Activated CD4-positive, alpha-beta T cell treated with anti-CD3 and anti-CD28 coated beads for 36 hours (primary cell): ENCODE measurements around the gene PCP2. TPM values are rescaled to one million over a fixed set of nuclear protein-coding genes. Genes with fewer than 3 reads are reported as not detected.

Experiments used
- ATAC-seq: fragments of 200-7000 bp; cut with Tn5 transposase; one replicate; pipeline ENCODE4 v1.10.0; 2021; ENCODE audit warnings: mild to moderate bottlenecking, moderate library complexity
- CTCF ChIA-PET: fragments of 350-600 bp; sonication (Branson Sonifier 250); formaldehyde crosslinking; loops from one replicate; lab custom pipeline; 2021; ENCODE audit warnings: antibody characterized with exemption; lab: Charles Lee
- POLR2A ChIA-PET: fragments of 350-600 bp; sonication (Branson Sonifier 250); formaldehyde crosslinking; loops from one replicate; lab custom pipeline; 2021; ENCODE audit warnings: antibody characterized with exemption, inconsistent platforms; lab: Charles Lee
- DNase-seq: peaks from one replicate; pipeline ENCODE4 v3.0.0-alpha.2; 2020
- H3K27ac Mint-ChIP-seq: one replicate; pipeline ENCODE4 v1.8.0; 2021; ENCODE audit warnings: mixed read lengths
- H3K27me3 Mint-ChIP-seq: one replicate; pipeline ENCODE4 v1.8.0; 2021; ENCODE audit warnings: mixed read lengths
- H3K36me3 Mint-ChIP-seq: one replicate; pipeline ENCODE4 v1.8.0; 2021; ENCODE audit warnings: low read depth, mixed read lengths
- H3K4me1 Mint-ChIP-seq: one replicate; pipeline ENCODE4 v1.8.0; 2021; ENCODE audit warnings: mixed read lengths
- H3K4me3 Mint-ChIP-seq: one replicate; pipeline ENCODE4 v1.8.0; 2021; ENCODE audit warnings: mild to moderate bottlenecking, moderate library complexity, mixed read lengths
- H3K9me3 Mint-ChIP-seq: one replicate; pipeline ENCODE4 v1.8.0; 2021; ENCODE audit warnings: low read depth, mixed read lengths
- intact Hi-C, 2 experiments: fragments of 100-400 bp; cut with DNase I in 1 of 2; cut with micrococcal nuclease in 1 of 2; formaldehyde crosslinking; loops; one replicate each; pipeline versions ENCODE4 v1.14.2 to v1.15.1; 2022 to 2024; cut with DNase I, micrococcal nuclease
- total RNA-seq, 2 experiments: library from RNA; stranded (reverse); gene quantifications; one replicate each; pipeline ENCODE4 v1.2.3, GENCODE V29; 2021

Gene PCP2
- total RNA-seq, 2 experiments from 2014 or later: 1.7 to 1.8 TPM

DNA sequence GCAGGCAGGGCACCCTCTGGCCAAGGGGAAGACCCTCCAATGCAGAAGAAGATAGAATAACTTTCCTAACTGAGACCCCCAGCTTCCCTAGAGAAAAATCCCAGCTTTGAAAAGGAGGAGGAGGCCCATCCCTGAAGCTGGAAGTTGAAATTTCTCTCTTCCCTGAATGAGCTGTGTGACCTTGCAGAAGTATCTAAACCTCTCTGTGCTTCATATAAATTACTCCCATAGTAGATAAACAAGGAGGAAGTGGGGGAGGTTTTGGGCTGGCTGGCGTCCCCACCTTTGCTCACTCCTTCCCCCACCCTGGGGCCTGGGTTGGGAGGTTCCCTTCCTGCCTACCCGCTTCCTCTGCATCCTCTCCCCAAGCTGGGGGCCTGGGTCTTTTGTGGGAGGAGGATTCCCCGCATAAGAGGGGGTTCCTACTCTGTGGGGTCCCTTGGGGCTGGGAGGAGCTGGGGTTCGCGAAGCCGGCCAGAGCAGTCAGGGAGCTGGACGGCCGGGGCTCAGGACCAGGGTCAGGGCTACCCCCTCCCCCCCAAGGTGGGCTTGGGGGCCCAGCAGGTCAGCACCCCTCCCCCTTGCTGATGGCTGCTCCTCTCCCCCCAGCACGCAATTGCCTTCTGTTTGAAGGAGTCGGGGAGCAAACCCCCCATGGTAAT, 26.2 kb downstream of the PCP2 start:
- DNase-seq (no peak), ATAC-seq (no peak)
- no peak overlapping the region for H3K4me3 Mint-ChIP-seq
- intact Hi-C loops: no loop called here
- H3K27ac Mint-ChIP-seq: no peak overlapping the region
- H3K27me3 Mint-ChIP-seq: peaks cover 4% of the 10 kb centered on the region
- no peaks in the 10 kb centered on the region for H3K36me3 Mint-ChIP-seq
- no peaks in the 10 kb centered on the region for H3K9me3 Mint-ChIP-seq
- POLR2A ChIA-PET: no interaction called here
- CTCF ChIA-PET: interaction anchor here (0.6 to 0.8 kb wide), 2 partner anchors 10 to 62 kb away, joined by 3 to 4 read pairs; no protein-coding TSS in a partner anchor
- H3K4me1 Mint-ChIP-seq: no peaks in the 10 kb centered on the region

DNA sequence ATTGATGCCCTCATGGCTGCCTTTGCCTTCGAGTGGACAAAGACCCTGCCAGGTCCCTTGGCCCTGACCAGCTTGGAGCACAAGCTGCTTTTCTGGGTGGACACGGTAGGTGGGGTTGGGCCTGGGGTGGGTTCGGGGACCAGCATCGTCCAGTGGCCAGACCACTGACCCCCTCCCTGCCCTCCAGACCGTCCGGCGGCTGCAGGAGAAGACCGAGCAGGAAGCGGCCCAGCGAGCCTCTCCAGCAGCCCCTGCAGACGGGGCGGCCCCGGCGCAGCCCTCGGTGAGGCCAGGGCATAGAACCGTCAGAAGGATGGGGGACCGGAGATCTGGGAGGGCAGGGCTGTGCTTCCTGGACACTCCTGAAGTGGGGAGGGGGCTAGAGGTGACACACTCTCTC, 27.2 kb downstream of the PCP2 start:
- CTCF ChIA-PET: interaction anchor here (1.8 to 1.9 kb wide), 2 partner anchors 38 to 194 kb away, joined by 7 to 14 read pairs; no protein-coding TSS in a partner anchor
- Mint-ChIP-seq H3K9me3 (no peaks in the 10 kb centered on the region), H3K27me3 (peaks cover 8% of the 10 kb centered on the region), H3K4me1 (no peaks in the 10 kb centered on the region), H3K27ac (no peak overlapping the region), H3K36me3 (no peaks in the 10 kb centered on the region), H3K4me3 (no peak overlapping the region)
- POLR2A ChIA-PET: no interaction called here
- intact Hi-C loops: no loop called here
- DNase-seq (no peak), ATAC-seq (no peak)

DNA sequence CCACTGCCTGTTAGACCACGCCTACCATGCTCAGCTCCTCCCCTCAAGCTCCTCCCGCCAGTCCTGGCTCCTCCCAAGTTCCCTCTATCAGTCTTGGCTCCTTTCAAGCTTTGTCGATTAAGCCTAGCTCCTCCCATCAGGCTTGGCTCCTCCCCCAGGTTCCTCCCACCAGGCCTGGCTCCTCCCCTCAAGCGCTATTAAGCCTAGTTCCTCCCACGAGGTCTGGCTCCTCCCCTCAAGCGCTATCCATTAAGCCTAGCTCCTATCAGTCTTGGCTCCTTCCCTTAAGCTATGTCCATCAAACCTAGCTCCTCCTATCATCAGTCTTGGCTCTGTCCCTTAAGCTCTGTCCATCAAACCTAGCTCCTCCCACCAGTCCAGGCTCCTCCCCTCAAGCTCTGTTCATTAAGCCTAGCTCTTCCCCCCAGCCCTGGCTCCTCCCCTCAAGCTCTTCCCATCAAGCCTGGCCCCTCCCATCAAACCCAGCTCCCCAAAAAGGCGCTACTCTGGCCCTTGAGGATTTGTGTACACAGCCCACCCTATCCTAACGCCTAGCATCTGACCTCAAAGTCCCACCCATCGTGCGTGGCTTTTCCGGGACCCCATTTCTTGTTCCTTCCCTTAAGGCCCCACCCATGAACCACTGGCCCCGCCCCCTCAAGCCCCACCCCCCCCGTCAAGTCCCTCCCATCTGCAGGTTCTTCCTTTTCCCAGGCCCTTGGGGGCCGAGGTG, 27.9 kb downstream of the PCP2 start:
- POLR2A ChIA-PET: interaction anchor here (0.6 to 1.0 kb wide), 2 partner anchors 25 to 1205 kb away, joined by 5 read pairs; no protein-coding TSS in a partner anchor
- Mint-ChIP-seq H3K27ac (no peak overlapping the region), H3K4me1 (no peaks in the 10 kb centered on the region), H3K36me3 (no peaks in the 10 kb centered on the region), H3K27me3 (peaks cover 8% of the 10 kb centered on the region), H3K9me3 (no peaks in the 10 kb centered on the region), H3K4me3 (no peak overlapping the region)
- ATAC-seq (peak; percentile 82), DNase-seq (peak; percentile 66)
- intact Hi-C loops: no loop called here
- CTCF ChIA-PET: interaction anchor here (1.1 to 1.9 kb wide), 3 partner anchors 13 to 194 kb away, joined by 3 to 14 read pairs (median 7); no protein-coding TSS in a partner anchor

DNA sequence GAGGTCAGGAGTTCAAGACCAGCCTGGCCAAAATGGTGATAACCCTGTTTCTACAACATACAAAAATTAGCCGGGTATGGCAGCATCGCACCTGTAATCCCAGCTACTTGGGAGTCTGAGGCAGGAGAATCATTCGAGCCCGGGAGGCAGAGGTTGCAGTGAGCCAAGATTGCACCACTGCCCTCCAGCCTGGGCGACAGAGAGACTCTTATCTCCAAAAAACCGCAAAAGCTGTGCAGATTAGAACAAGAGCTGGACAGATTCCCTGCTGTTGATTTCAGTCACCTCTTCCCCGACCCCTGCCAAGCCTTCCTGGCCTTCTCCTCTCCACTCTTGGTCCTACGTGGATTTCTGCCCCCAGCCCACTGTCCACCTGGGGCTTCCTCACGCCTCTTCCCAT, 29.6 kb downstream of the PCP2 start:
- H3K27me3 Mint-ChIP-seq: peaks cover 8% of the 10 kb centered on the region
- POLR2A ChIA-PET: interaction anchor here (0.6 kb wide), 1 partner anchor 49 kb away, joined by 6 read pairs; no protein-coding TSS in a partner anchor
- intact Hi-C loops: no loop called here
- CTCF ChIA-PET: interaction anchor here (0.7 kb wide), 1 partner anchor 123 kb away, joined by 3 read pairs; no protein-coding TSS in a partner anchor
- no peak for DNase-seq
- no peak for ATAC-seq
- H3K9me3 Mint-ChIP-seq: no peaks in the 10 kb centered on the region
- H3K4me3 Mint-ChIP-seq: no peak overlapping the region
- H3K36me3 Mint-ChIP-seq: no peaks in the 10 kb centered on the region
- no peak overlapping the region for H3K27ac Mint-ChIP-seq
- H3K4me1 Mint-ChIP-seq: no peaks in the 10 kb centered on the region

DNA sequence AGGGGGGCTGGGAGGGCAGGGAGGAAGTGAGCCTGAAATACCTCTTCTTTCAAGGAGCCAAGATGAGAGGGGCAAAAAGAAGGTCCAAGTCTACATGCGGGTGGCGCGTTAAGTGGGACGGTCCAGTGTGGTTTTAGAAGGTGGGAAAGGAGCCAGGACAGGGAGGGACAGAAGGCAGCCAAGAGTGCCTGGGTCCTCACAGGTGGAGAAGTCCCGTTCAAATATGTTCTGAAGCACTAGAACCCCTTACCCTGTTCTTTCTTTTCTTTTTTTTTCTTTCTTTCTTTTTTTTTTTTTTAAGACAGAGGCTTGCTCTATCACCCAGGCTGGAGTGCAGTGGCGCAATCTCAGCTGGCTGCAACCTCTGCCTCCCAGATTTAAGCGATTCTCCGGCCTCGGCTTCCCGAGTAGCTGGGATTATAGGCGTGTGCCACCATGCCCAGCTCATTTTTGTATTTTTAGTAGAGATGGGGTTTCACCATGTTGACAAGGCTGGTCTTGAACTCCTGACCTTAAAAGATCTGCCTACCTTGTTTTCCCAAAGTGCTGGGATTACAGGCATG, 30.5 kb downstream of the PCP2 start:
- ChIA-PET POLR2A (no interaction called here), CTCF (no interaction called here)
- intact Hi-C loops: no loop called here
- Mint-ChIP-seq H3K4me1 (no peaks in the 10 kb centered on the region), H3K4me3 (no peak overlapping the region), H3K9me3 (no peaks in the 10 kb centered on the region), H3K27ac (no peak overlapping the region), H3K36me3 (no peaks in the 10 kb centered on the region), H3K27me3 (peaks cover 16% of the 10 kb centered on the region)
- ATAC-seq: no peak
- DNase-seq: no peak

DNA sequence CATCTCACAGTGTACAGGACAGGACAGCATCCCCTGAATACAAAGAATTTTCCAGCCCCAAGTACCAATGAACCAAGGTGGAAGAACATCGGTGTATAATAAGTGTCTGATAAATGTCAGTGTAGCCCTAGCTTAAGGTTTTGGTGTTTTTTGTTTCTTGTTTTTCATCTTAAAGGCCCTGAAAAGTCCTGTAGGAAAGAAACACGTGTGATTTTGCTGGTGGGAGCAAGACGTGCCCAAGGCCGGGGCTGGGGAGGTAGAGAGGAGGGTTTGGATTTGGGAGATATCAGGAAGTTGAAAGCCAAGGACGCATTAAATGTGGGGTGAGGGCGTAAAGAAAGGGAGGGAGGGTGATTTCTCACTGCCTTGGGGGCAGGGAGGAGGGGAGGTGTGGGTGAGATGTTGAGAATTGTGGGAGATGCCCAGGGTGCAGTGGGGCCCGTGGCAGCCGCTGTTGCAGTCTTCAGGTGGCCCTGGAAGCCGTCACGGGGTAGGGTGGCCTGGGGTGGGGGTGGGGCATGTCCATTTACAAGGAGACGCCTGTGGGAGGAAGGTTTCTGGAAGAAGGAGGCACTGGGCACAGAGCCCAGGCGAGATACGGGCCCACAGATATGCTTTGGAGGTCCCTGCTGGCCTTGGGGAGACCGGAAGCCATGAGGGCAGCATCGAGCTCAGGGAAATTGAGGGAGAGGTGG, 31.1 kb downstream of the PCP2 start:
- ChIA-PET POLR2A (no interaction called here), CTCF (no interaction called here)
- no peak for ATAC-seq
- intact Hi-C loops: no loop called here
- H3K36me3 Mint-ChIP-seq: no peaks in the 10 kb centered on the region
- H3K27me3 Mint-ChIP-seq: peaks cover 22% of the 10 kb centered on the region
- no peak overlapping the region for H3K4me3 Mint-ChIP-seq
- H3K4me1 Mint-ChIP-seq: no peaks in the 10 kb centered on the region
- no peak overlapping the region for H3K27ac Mint-ChIP-seq
- H3K9me3 Mint-ChIP-seq: no peaks in the 10 kb centered on the region
- no peak for DNase-seq

DNA sequence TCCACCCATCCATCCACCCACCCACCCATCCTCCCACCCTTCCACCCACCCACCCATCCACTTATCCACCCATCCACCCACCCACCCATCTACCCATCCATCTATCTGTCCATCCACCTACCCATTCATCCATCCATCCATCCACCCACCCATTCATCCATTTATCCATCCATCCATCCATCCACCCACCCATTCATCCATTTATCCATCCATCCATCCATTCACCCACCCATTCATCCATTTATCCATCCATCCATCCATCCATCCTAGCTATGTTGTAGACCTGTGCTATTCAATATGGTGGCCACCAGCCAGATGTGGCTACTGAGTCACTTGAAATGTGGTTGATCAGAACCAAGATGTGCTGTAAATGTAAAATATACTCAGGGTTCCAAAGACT, 32.8 kb downstream of the PCP2 start:
- no peaks in the 10 kb centered on the region for H3K36me3 Mint-ChIP-seq
- H3K9me3 Mint-ChIP-seq: no peaks in the 10 kb centered on the region
- no peaks in the 10 kb centered on the region for H3K4me1 Mint-ChIP-seq
- no peak for ATAC-seq
- ChIA-PET CTCF (no interaction called here), POLR2A (no interaction called here)
- H3K27ac Mint-ChIP-seq: no peak overlapping the region
- H3K4me3 Mint-ChIP-seq: no peak overlapping the region
- intact Hi-C loops: no loop called here
- peaks cover 27% of the 10 kb centered on the region for H3K27me3 Mint-ChIP-seq
- no peak for DNase-seq

DNA sequence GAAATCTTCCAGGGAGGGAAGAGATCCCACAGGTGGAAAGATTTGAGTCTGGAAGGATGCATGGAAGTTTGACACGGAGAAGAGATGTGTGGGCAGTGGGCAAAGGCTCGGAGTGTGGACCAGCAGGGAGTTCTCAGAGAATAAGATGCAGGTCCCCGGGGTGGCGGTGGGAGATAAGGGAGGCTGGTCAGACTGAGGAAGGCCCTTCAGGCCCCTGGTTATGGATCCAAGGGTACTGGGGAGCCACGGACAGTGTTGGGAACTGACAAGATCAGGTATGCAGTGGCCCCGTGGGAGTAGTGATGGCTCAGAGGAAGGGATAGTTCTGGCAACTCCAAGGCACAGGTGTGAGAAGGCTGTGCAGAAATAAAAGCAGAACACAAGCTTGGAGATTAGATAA, 35.3 kb downstream of the PCP2 start:
- Mint-ChIP-seq H3K27ac (no peak overlapping the region), H3K4me3 (no peak overlapping the region), H3K27me3 (peaks cover 38% of the 10 kb centered on the region), H3K4me1 (peaks cover 3% of the 10 kb centered on the region), H3K9me3 (no peaks in the 10 kb centered on the region), H3K36me3 (no peaks in the 10 kb centered on the region)
- DNase-seq (no peak), ATAC-seq (no peak)
- CTCF ChIA-PET: interaction anchor here (0.9 to 1.3 kb wide), 2 partner anchors 30 to 83 kb away, joined by 3 to 4 read pairs; partner anchors contain the start of gene TRAPPC5
- POLR2A ChIA-PET: no interaction called here
- intact Hi-C loops: no loop called here

DNA sequence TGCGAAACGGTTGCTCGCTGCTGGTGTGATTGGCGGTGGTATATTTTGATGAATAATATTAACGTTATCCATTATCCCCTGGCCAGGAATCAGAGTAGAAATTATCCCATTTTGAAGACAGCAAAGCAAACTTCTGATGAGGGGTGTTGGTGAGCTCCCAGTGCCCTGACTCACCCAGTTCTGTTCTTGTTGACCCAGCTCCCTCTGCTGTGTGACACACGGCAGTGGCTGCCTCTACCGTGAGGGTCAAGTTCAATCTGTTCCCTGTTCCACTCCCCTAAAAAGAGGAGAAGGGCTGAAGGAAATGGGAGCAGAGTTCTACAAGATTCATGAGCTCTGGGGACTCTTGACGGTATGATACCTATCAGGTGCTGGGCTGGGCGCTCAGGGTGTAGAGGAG, 35.8 kb downstream of the PCP2 start:
- H3K27me3 Mint-ChIP-seq: peaks cover 38% of the 10 kb centered on the region
- ChIA-PET CTCF (interaction anchor here (0.9 to 1.4 kb wide), 4 partner anchors 9 to 83 kb away, joined by 3 to 4 read pairs (median 4); partner anchors contain the start of gene TRAPPC5), POLR2A (no interaction called here)
- ATAC-seq (no peak), DNase-seq (no peak)
- H3K27ac Mint-ChIP-seq: no peak overlapping the region
- intact Hi-C loops: no loop called here
- no peaks in the 10 kb centered on the region for H3K9me3 Mint-ChIP-seq
- no peak overlapping the region for H3K4me3 Mint-ChIP-seq
- no peaks in the 10 kb centered on the region for H3K36me3 Mint-ChIP-seq
- peaks cover 3% of the 10 kb centered on the region for H3K4me1 Mint-ChIP-seq

DNA sequence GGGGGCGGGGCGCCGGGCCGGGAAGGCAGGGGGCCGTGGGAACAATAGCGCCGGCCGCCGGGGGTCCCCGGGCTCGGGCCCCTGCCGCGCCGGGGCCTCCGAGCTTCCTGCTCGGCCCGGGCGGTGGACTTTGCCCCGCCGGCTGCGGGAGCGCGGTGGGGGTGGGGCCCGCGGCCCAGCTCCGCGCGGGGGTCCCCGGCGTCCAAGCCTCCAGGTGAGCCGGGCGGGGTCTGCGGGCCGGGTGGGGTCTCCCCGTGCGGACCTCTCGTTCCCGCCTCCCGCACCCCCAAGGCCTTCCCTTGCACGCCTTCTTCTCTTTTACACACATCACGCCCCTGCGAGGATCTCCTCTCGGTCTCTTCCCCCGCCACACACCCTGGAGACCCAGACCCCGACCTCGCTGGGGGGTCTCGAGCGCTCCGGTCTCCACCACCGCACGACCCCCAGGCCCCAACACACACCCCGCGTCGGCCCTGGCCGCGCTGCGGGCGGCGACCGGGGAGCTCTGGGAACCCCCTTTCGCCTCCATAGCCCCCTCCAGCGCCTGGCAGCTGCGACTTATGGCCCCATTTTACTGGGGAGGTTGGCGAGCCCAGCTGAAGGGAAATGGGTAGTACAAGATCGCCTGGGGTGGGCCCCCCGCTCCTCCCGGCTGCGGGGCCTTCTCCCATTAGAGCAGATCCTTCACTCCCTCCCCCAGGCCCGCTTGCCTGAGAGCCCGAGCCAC, 37.1 kb downstream of the PCP2 start:
- Mint-ChIP-seq H3K9me3 (no peaks in the 10 kb centered on the region), H3K27me3 (peaks cover 34% of the 10 kb centered on the region), H3K4me3 (peak overlapping the region; percentile 35), H3K4me1 (peaks cover 3% of the 10 kb centered on the region), H3K36me3 (no peaks in the 10 kb centered on the region), H3K27ac (no peak overlapping the region)
- ChIA-PET POLR2A (no interaction called here), CTCF (interaction anchor here (0.5 to 1.4 kb wide), 3 partner anchors 11 to 231 kb away, joined by 3 to 5 read pairs (median 4); no protein-coding TSS in a partner anchor)
- intact Hi-C loops: no loop called here
- ATAC-seq (no peak), DNase-seq (no peak)
